GM12874 (cell line): ENCODE measurements around the gene EPN2.

ENCODE experiments used
- CTCF ChIP-seq: IDR thresholded peaks from 2 replicates; pipeline ENCODE4 v1.5.1; 2011; ENCODE audit warnings: low read depth, mild to moderate bottlenecking, control low read depth, low read length, moderate library complexity; ENCODE audit not compliant: insufficient read depth

EPN2 gene

GRCh38 chr17:19244357-19244756 is 7.2 kb downstream of the EPN2 start:
- no peak for TF ChIP-seq CTCF

- no peak for TF ChIP-seq CTCF
Measured at GRCh38 chr17:19244781-19245180, 7.6 kb downstream of the EPN2 start.

GRCh38 chr17:19247473-19247872 is 10.3 kb downstream of the EPN2 start:
- TF ChIP-seq CTCF = no peak

- no peak for TF ChIP-seq CTCF
Measured at GRCh38 chr17:19248151-19248927, 11.2 kb downstream of the EPN2 start.

- no peak for TF ChIP-seq CTCF
Measured at GRCh38 chr17:19248928-19249574, 11.9 kb downstream of the EPN2 start.

- no peak for TF ChIP-seq CTCF
Measured at GRCh38 chr17:19249681-19250080, 12.5 kb downstream of the EPN2 start.

GRCh38 chr17:19250421-19251173 is 13.4 kb downstream of the EPN2 start:
- TF ChIP-seq CTCF = no peak
